NK-92 (cell line): Measurements from ENCODE around the gene BCL11B.

Source experiments
- DNase-seq: peaks from one replicate; lab custom pipeline; 2025; ENCODE audit not compliant: unreplicated experiment; lab: John Stamatoyannopoulos, UW

Gene BCL11B

GRCh38 chr14:99256483-99256874 lies 15.5 kb downstream of the BCL11B start:
- DNase-seq, result no peak

- no peak for DNase-seq
These were observed 16.1 kb downstream of the BCL11B start for GRCh38 chr14:99255621-99256482.

- DNase-seq, result no peak
These were observed 17.5 kb downstream of the BCL11B start for GRCh38 chr14:99254328-99255009.

GRCh38 chr14:99253890-99254289 lies 18.1 kb downstream of the BCL11B start:
- DNase-seq, result no peak

- no peak for DNase-seq
These were observed 18.8 kb downstream of the BCL11B start for GRCh38 chr14:99252940-99253868.

GRCh38 chr14:99252443-99252939 lies 19.5 kb downstream of the BCL11B start:
- no peak for DNase-seq

GRCh38 chr14:99251721-99252120 lies 20.3 kb downstream of the BCL11B start:
- no peak for DNase-seq

GRCh38 chr14:99250636-99251208 lies 21.3 kb downstream of the BCL11B start:
- no peak for DNase-seq

- DNase-seq, result no peak
These were observed 22.6 kb downstream of the BCL11B start for GRCh38 chr14:99249389-99249788.

- DNase-seq, result no peak
These were observed 23.2 kb downstream of the BCL11B start for GRCh38 chr14:99248761-99249171.

- no peak for DNase-seq
These were observed 24.2 kb downstream of the BCL11B start for GRCh38 chr14:99247772-99248171.

GRCh38 chr14:99247101-99247729 lies 24.8 kb downstream of the BCL11B start:
- DNase-seq, result no peak

- DNase-seq, result no peak
These were observed 25.4 kb downstream of the BCL11B start for GRCh38 chr14:99246536-99247097.

GRCh38 chr14:99245564-99246511 lies 26.2 kb downstream of the BCL11B start:
- no peak for DNase-seq

GRCh38 chr14:99244941-99245563 lies 26.9 kb downstream of the BCL11B start:
- no peak for DNase-seq

GRCh38 chr14:99244367-99244901 lies 27.6 kb downstream of the BCL11B start:
- DNase-seq, result no peak

GRCh38 chr14:99242816-99243721 lies 28.9 kb downstream of the BCL11B start:
- no peak for DNase-seq
